HG02852 (cell line): Measurements from ENCODE around the gene PRKCG.
A peak's percentile ranks its signal among the peaks of the same experiment; 100 is the strongest.

Source experiments
- ATAC-seq: cut with Tn5 transposase; IDR thresholded peaks from one replicate; pipeline ENCODE4 v1.9.1; 2021; ENCODE audit warnings: mild to moderate bottlenecking, moderate library complexity; ENCODE audit not compliant: unreplicated experiment

The PRKCG gene

GRCh38 chr19:53871454-53871853 lies 10.5 kb upstream of the PRKCG start:
- ATAC-seq, result no peak

GRCh38 chr19:53872762-53873161 lies 9.2 kb upstream of the PRKCG start:
- ATAC-seq, result no peak

GRCh38 chr19:53873773-53874605 lies 8.0 kb upstream of the PRKCG start:
- ATAC-seq, result no peak

- ATAC-seq, result no peak
Observed at GRCh38 chr19:53874606-53874990, 7.4 kb upstream of the PRKCG start.

GRCh38 chr19:53875602-53876325 lies 6.2 kb upstream of the PRKCG start:
- ATAC-seq, result no peak

- ATAC-seq, result no peak
Observed at GRCh38 chr19:53876651-53877224, 5.3 kb upstream of the PRKCG start.

GRCh38 chr19:53877361-53877766 lies 4.6 kb upstream of the PRKCG start:
- no peak for ATAC-seq

- no peak for ATAC-seq
Observed at GRCh38 chr19:53878776-53879139, 3.2 kb upstream of the PRKCG start.

GRCh38 chr19:53879140-53880081 lies 2.6 kb upstream of the PRKCG start:
- peak; percentile 78 for ATAC-seq

- ATAC-seq, result no peak
Observed at GRCh38 chr19:53880711-53881481, 1.1 kb upstream of the PRKCG start.

- ATAC-seq, result no peak
Observed at GRCh38 chr19:53882391-53883050, 524 bp downstream of the PRKCG start.

GRCh38 chr19:53883231-53883661 lies 1.2 kb downstream of the PRKCG start:
- no peak for ATAC-seq

- ATAC-seq, result no peak
Observed at GRCh38 chr19:53883741-53884140, 1.7 kb downstream of the PRKCG start.

GRCh38 chr19:53884256-53884655 lies 2.3 kb downstream of the PRKCG start:
- ATAC-seq, result no peak

- ATAC-seq, result no peak
Observed at GRCh38 chr19:53885036-53885435, 3.0 kb downstream of the PRKCG start.

- ATAC-seq, result no peak
Observed at GRCh38 chr19:53892301-53892980, 10.4 kb downstream of the PRKCG start.

GRCh38 chr19:53892981-53893325 lies 11.0 kb downstream of the PRKCG start:
- ATAC-seq, result no peak

- no peak for ATAC-seq
Observed at GRCh38 chr19:53894707-53895106, 12.7 kb downstream of the PRKCG start.

- no peak for ATAC-seq
Observed at GRCh38 chr19:53896682-53897081, 14.7 kb downstream of the PRKCG start.
